Left lung (tissue), 10 donors: ENCODE results near the gene EPHX1. TPM values are rescaled to one million over a fixed set of nuclear protein-coding genes. Genes with fewer than 3 reads are reported as not detected.

ENCODE experiments used
- ATAC-seq: fragments of 200-7000 bp; cut with Tn5 transposase; one replicate; pipeline ENCODE4 v1.9.1; 2020; ENCODE audit warnings: moderate library complexity
- DNase-seq, 4 donors: peaks; one replicate each; pipeline ENCODE4 v3.0.0-alpha.2; 2013 to 2020
- H3K27ac ChIP-seq, 2 donors: fragments of 200-600 bp; sonication (generic) in 1 of 2; one replicate each; pipeline versions ENCODE4 v1.5.0 to v1.8.0; 2020 to 2021
- H3K27me3 ChIP-seq, 2 donors: fragments of 200-600 bp; sonication (generic) in 1 of 2; one replicate each; pipeline versions ENCODE4 v1.5.0 to v1.8.0; 2020 to 2021
- H3K36me3 ChIP-seq, 2 donors: fragments of 200-600 bp; sonication (generic) in 1 of 2; one replicate each; pipeline versions ENCODE4 v1.5.0 to v1.8.0; 2020 to 2021
- H3K4me1 ChIP-seq, 2 donors: fragments of 200-600 bp; one replicate each; pipeline ENCODE4 v1.8.0; 2021
- H3K4me3 ChIP-seq, 2 donors: fragments of 200-600 bp; sonication (generic) in 1 of 2; one replicate each; pipeline versions ENCODE4 v1.5.0 to v1.8.0; 2020 to 2021; ENCODE audit warnings: mild to moderate bottlenecking in 1 of 2
- H3K9me3 ChIP-seq, 2 donors: fragments of 200-600 bp; sonication (generic) in 1 of 2; one replicate each; pipeline versions ENCODE4 v1.5.0 to v1.8.0; 2020 to 2021
- CTCF ChIP-seq, 2 donors: fragments of 200-600 bp; sonication (generic) in 1 of 2; IDR thresholded peaks; one replicate each; pipeline versions ENCODE4 v1.5.0 to v1.8.0; 2021; ENCODE audit warnings: antibody characterized with exemption in 2 of 2
- intact Hi-C, 2 donors: fragments of 100-400 bp; cut with DNase I; formaldehyde crosslinking; loops; one replicate each; pipeline versions ENCODE4 v1.11.2 to v1.14.2; 2022
- polyA plus RNA-seq, 6 donors: library from polyadenylated mRNA; unstranded; fragments of 120-200 nt; gene quantifications; one replicate each; pipeline ENCODE4 v1.2.1, GENCODE V29; 2013; ENCODE audit not compliant: insufficient read length in 6 of 6
- total RNA-seq, 2 donors: library from RNA; stranded (reverse); fragmentation: NEBNext Ultra II Directional; extraction: Animal tissue kit (Norgen Biotek cat#: 25700); gene quantifications; one replicate each; pipeline ENCODE4 v1.2.1, GENCODE V29; 2021
- donor health status: DM: no; HTN: yes; CAD: no.
- donor health status: DM: no; HTN: no; CAD: no.

The EPHX1 gene
- total and polyA plus RNA-seq, 8 donors = 109 to 305 (median 119) TPM

- Histone ChIP-seq H3K27me3 (no peaks in the 10 kb centered on the region), H3K36me3 (peaks cover 0 to 97% of the 10 kb centered on the region in 2 donors), H3K4me3 (no peak overlapping the region), H3K27ac (peak overlapping the region; percentile 43 to 47), H3K4me1 (peaks cover 7 to 9% of the 10 kb centered on the region in 2 donors), H3K9me3 (no peaks in the 10 kb centered on the region)
- DNase-seq (peak in 1 of 4 donors; percentile 49), ATAC-seq (peak; percentile 53)
- TF ChIP-seq CTCF (IDR thresholded peaks at IDR 0.05) = no peak
- intact Hi-C loops = no loop called here
These were observed 56.3 kb downstream of the EPHX1 start for GRCh38 chr1:225866061-225866837.

- peak in 1 of 4 donors; percentile 24 for DNase-seq
- Histone ChIP-seq H3K36me3 (peaks cover 0 to 97% of the 10 kb centered on the region in 2 donors), H3K4me3 (no peak overlapping the region), H3K27ac (no peak overlapping the region), H3K4me1 (peaks cover 7 to 9% of the 10 kb centered on the region in 2 donors), H3K9me3 (no peaks in the 10 kb centered on the region), H3K27me3 (no peaks in the 10 kb centered on the region)
- no peak for TF ChIP-seq CTCF (IDR thresholded peaks at IDR 0.05)
- ATAC-seq = no peak
- intact Hi-C loops = no loop called here
These were observed 57.1 kb downstream of the EPHX1 start for GRCh38 chr1:225866981-225867380.

- no peak overlapping the region for H3K27ac ChIP-seq
- TF ChIP-seq CTCF (IDR thresholded peaks at IDR 0.05) = no peak
- no peaks in the 10 kb centered on the region for H3K27me3 ChIP-seq
- DNase-seq = peak in 1 of 4 donors; percentile 43
- H3K4me3 ChIP-seq = no peak overlapping the region
- intact Hi-C loops = no loop called here
- H3K36me3 ChIP-seq = peaks cover 0 to 97% of the 10 kb centered on the region in 2 donors
- H3K9me3 ChIP-seq = no peaks in the 10 kb centered on the region
- H3K4me1 ChIP-seq = peaks cover 7 to 12% of the 10 kb centered on the region in 2 donors
- no peak for ATAC-seq
These were observed 58.9 kb downstream of the EPHX1 start for GRCh38 chr1:225868631-225869330.

- Histone ChIP-seq H3K4me3 (no peak overlapping the region), H3K4me1 (peaks cover 0 to 24% of the 10 kb centered on the region in 2 donors), H3K9me3 (no peaks in the 10 kb centered on the region), H3K36me3 (peaks cover 0 to 100% of the 10 kb centered on the region in 2 donors), H3K27ac (no peak overlapping the region), H3K27me3 (no peaks in the 10 kb centered on the region)
- TF ChIP-seq CTCF (IDR thresholded peaks at IDR 0.05) = no peak
- intact Hi-C loops = no loop called here
- DNase-seq (no peak), ATAC-seq (no peak)
These were observed 61.0 kb downstream of the EPHX1 start for GRCh38 chr1:225870911-225871310.
